AG20443 (cell line): ENCODE data around the gene SLC35E3.

Source experiments
- DNase-seq: peaks from one replicate; pipeline ENCODE4 v3.0.0; 2012; ENCODE audit warnings: low spot score, mixed read lengths

Gene SLC35E3

GRCh38 chr12:68771223-68771925, 25.4 kb downstream of the SLC35E3 start:
- no peak for DNase-seq

- no peak for DNase-seq
Observed at GRCh38 chr12:68772714-68773113, 26.7 kb downstream of the SLC35E3 start.

- DNase-seq: no peak
Observed at GRCh38 chr12:68773582-68773981, 27.6 kb downstream of the SLC35E3 start.

- no peak for DNase-seq
Observed at GRCh38 chr12:68775121-68775630, 29.2 kb downstream of the SLC35E3 start.

- no peak for DNase-seq
Observed at GRCh38 chr12:68776976-68777610, 31.1 kb downstream of the SLC35E3 start.

GRCh38 chr12:68779280-68779679, 33.3 kb downstream of the SLC35E3 start:
- no peak for DNase-seq

- no peak for DNase-seq
Observed at GRCh38 chr12:68780731-68781130, 34.8 kb downstream of the SLC35E3 start.

- no peak for DNase-seq
Observed at GRCh38 chr12:68781728-68782127, 35.8 kb downstream of the SLC35E3 start.

- no peak for DNase-seq
Observed at GRCh38 chr12:68784015-68784414, 38.0 kb downstream of the SLC35E3 start.

- peak; percentile 39 for DNase-seq
Observed at GRCh38 chr12:68785358-68785757, 39.4 kb downstream of the SLC35E3 start.

GRCh38 chr12:68785823-68786222, 39.8 kb downstream of the SLC35E3 start:
- no peak for DNase-seq

- no peak for DNase-seq
Observed at GRCh38 chr12:68786929-68787328, 41.0 kb downstream of the SLC35E3 start.

- DNase-seq: no peak
Observed at GRCh38 chr12:68788554-68789143, 42.7 kb downstream of the SLC35E3 start.

- DNase-seq: no peak
Observed at GRCh38 chr12:68789144-68789878, 43.3 kb downstream of the SLC35E3 start.

GRCh38 chr12:68790081-68790951, 44.3 kb downstream of the SLC35E3 start:
- DNase-seq: no peak

- DNase-seq: no peak
Observed at GRCh38 chr12:68790952-68791234, 44.9 kb downstream of the SLC35E3 start.

- DNase-seq: no peak
Observed at GRCh38 chr12:68791897-68792481, 46.0 kb downstream of the SLC35E3 start.

GRCh38 chr12:68792952-68793351, 47.0 kb downstream of the SLC35E3 start:
- peak; percentile 59 for DNase-seq

- DNase-seq: no peak
Observed at GRCh38 chr12:68793436-68793835, 47.5 kb downstream of the SLC35E3 start.

GRCh38 chr12:68793975-68794652, 48.1 kb downstream of the SLC35E3 start:
- DNase-seq: no peak
